DMS79 (cell line): ENCODE data around the gene SIPA1.

ENCODE experiments used
- DNase-seq: peaks from one replicate; lab custom pipeline; 2025; lab: John Stamatoyannopoulos, UW

SIPA1 gene, protein sequence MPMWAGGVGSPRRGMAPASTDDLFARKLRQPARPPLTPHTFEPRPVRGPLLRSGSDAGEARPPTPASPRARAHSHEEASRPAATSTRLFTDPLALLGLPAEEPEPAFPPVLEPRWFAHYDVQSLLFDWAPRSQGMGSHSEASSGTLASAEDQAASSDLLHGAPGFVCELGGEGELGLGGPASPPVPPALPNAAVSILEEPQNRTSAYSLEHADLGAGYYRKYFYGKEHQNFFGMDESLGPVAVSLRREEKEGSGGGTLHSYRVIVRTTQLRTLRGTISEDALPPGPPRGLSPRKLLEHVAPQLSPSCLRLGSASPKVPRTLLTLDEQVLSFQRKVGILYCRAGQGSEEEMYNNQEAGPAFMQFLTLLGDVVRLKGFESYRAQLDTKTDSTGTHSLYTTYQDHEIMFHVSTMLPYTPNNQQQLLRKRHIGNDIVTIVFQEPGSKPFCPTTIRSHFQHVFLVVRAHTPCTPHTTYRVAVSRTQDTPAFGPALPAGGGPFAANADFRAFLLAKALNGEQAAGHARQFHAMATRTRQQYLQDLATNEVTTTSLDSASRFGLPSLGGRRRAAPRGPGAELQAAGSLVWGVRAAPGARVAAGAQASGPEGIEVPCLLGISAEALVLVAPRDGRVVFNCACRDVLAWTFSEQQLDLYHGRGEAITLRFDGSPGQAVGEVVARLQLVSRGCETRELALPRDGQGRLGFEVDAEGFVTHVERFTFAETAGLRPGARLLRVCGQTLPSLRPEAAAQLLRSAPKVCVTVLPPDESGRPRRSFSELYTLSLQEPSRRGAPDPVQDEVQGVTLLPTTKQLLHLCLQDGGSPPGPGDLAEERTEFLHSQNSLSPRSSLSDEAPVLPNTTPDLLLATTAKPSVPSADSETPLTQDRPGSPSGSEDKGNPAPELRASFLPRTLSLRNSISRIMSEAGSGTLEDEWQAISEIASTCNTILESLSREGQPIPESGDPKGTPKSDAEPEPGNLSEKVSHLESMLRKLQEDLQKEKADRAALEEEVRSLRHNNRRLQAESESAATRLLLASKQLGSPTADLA

DNA sequence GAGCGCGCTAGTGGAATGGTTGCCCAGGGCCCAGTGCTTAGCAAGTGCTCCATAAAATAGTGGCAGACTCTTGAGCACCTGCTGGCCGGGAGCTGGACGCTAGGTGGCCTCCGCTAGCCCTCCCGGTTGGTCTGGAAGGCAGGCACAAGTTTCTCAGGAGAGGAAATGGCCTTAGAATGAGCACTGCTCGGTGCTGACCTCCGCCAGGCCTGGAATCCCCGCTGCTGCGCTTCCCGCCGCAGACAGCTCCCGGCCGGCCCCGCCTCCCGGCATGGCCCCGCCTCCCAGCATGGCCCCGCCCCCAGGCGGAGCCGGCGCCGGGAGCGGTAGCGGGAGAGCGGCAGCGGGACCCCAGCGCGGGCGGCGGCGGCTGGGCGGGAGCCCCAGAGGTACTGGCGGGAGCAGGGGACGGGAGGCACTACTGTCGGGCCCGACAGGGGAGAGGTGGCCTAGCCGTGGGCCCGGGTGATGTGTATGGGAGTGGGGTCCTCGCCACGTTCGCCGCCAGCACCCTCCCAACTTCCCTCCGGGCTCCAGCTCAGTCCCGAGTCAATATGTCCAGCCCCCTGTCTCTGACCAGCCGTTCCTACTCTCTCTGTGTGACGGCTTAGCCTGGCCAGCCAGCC, at the start of gene SIPA1:
TSS of gene SIPA1 (plus strand) at position 308 of the 626 bp plus-strand sequence. CDS start 2,821 bp downstream, outside the sequence.
- DNase-seq, result peak; percentile 26

DNA sequence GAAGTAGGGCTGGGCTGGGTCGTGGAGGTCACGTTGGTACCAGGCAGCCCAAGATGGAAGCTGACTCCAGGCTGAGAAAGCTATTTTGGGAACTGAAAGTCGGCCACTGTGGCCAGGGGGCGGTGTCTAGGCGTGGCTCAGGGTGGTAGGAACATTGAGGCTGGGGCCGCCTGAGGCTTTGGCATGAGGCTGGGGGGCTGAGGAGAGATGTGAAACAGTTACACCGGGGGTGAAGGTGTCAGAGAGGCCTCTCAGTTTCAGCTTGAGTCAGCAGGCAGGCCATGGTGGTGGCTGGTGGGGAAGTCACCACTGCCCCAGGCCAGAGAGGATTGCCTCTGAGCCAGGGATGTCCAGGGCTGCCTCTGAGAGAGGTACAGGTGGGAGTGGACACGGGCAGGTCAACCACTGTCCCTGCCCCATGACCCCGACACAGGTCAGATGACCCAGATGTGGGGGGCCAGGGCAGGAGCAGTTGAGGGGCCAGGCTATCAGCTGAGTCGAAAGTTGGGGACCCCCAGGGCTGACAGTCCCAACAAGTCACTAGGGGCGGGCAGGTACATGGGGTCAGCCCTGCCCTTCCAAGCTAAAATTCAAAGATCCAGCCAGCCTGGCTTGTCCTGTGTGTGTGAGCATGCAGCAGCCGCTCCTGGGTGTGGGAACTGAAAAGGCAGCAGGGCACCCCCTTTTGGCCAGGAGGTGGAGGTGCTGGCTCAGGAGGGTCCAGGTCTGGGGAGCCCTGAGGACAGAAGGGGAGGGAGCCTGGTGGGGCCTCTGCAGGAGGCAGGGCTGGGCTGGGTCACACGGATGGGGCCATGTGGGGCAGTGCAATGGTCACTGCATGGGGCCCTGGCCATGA, 49.5 kb upstream of the SIPA1 start:
- no peak for DNase-seq

DNA sequence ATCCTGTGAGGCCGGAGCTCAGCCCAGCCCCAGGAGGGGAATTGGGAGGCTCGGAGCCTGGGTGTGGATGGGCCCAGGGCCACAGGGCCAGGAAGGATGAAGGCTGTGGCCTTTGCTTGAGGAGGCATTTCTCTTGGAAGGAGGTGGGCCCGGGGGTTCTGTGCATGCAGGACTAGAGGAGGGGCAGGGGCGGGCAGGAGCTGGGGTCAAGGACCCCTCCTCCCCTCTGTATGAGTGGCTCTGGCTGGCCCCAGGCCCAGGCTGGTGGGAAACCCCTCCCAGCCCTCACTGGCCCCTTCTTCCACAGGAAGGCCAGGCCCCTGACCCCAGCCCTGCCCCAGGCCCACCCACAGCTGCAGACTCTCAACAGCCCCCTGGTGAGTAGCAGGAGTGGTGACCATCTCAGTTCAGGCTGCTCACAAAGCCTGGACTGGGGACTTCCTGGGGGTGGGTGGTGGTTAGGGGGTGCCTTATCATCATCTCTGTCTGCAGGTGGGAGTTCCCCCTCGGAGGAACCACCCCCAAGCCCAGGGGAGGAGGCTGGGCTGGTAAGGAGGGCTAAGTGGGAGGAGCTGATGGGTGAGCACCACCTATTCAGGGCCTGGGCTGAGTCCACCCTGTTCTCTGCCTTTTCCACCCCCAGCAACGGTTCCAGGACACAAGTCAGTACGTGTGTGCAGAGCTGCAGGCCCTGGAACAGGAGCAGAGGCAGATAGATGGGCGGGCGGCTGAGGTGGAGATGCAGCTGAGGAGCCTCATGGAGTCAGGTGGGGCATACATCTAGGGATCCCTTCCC, 48.3 kb upstream of the SIPA1 start:
- no peak for DNase-seq

DNA sequence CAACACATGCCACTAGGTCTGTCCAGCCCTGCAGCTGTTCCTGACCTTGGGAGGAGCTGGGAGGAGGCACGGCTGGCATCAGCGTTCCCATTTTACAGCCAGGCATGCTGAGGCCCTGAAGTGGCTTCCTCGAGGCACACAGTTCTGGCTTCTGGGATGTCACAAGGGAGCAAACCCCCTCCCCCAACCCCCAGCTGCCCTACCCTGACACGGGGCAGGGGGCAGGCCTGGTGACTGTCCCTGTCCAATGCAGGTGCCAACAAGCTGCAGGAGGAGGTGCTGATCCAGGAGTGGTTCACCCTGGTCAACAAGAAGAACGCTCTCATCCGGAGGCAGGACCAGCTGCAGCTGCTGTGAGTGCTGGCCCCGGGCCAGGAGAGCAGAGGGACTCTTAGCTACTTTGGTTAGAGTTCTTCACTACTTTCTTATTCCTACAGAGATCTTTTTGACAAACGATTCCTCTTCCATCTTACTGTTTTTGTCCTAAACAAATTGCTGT, 47.6 kb upstream of the SIPA1 start:
- peak; percentile 83 for DNase-seq

DNA sequence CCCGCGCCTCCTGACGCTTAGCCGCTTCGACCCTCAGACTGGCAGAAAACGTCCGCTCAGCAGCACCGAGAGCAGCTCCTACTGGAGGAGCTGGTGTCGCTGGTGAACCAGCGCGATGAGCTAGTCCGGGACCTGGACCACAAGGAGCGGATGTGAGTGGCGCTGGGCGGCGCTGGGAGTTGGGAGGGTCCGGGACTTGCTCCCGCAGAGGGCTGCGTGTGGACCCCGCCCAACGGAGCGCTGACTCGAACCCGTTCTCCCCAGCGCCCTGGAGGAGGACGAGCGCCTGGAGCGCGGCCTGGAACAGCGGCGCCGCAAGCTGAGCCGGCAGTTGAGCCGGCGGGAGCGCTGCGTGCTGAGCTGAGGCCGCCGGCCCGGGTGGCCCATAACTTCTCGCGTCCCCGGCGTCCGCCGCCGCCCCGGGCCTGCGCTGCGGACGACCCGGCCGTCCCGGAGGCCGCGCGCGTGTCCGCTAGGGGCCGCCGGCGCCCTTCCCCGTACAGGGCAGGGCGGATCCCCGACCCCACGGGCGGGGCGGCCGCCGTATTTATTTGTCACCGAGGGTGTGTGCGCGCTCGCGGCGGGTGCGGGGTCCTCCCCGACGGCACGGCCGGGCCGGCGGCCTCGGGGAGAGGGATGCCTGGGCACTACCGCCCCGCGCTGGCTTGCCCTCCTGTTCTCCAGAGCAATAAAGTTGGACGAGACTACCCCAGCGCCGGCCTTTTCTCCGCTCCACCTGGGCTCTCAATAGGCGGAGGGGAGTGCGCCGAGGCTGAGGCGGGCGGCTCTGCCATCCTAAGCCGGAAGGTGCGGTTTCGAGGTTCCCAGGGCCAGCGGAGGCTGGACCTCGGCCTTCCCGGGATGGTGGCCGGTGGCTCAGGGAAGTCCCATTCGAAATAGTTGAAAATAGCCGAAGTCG, 45.7 kb upstream of the SIPA1 start:
- DNase-seq, result no peak

DNA sequence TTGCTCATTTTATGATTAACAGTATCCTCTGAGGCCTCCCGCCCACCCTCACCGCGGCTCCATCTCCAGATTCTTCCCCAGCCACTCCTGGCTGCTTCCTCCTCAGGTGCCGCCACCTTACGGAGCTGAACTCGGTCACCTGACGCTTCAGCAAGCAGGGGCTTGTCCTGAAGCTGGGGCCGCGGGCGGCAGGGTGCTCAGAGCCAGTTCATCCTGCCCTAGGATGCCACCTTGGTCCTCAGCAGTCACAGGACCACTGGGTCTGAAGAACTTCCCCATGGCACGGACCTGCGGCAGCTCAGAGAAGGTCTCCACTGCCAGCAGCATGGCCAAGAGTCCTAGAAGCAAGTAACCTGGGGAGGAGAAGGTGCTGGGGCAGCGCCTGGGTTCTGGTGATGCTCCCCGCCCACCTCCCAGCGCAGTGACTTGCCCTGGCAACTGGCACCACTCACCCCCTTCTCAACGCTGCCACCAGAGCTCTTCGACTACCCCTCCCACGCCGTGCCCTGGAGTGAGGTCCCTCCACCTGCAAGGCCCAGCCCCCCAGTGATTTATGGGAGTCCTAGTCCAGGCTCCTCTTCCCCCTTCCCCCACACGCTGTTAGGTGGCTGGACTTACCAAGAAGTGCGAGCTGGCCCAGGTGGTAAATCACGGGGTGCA, 44.9 kb upstream of the SIPA1 start:
- peak; percentile 75 for DNase-seq

DNA sequence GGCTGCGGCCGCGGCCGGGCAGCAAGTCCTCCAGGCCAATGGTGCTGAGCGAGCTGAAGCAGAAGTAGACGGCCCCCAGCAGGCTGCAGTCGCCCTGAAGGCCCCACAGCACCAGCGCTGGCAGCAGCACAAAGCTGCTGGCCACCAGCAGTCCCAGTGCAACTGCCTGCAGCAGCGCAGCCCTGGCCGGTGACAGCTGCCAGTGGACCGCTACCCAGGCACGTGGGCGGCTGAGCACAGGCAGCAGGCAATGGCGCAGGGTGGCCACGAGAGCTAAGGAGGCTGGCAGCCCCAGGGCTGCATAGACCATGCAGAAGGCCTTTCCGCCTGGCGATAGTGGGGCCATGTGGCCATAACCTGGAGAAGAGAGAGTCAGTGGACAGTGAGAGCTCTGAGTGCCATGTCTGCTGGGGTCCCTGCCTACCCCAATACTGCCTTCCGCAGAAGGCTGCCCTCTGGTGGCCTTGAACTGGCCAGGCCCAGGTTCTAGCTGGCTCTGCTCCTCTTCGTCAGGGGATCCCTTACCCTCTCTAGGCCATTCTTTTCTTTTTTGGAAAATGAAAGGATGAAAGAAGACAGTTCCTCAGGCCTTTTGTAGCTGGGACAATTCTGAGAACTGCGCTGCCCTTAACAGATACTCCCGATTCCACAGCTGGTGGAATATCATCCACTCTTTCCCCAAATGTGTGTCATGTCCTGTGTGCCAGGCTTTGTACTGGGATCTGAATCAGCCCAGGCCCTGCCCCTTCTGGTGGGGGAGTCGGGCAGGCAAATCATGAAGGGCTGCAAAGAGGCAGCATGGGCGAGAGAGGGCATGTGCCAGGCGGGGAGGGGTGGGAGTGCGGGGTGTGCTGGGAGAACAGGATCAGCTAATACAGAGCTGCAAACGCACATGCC, 44.1 kb upstream of the SIPA1 start:
- no peak for DNase-seq

DNA sequence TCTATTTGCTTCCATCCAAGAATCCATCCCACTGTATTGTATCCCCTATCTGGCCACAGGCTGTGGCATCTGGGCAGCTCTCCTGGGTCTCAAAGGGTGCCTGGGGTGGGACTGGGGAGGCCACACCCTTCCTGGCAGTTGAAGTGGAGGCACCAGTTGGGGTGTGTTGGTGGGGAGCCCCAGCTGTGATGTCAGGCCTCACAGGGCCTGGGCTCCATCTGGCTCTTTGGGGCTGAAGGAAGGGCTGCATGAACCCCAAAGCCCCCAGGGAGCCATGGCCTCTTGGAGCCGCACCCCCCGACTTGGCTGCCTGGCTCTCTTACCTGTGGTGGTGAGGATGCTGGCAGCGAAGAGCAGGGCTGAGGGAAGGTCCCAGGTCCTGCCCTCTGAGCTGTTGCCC, 42.8 kb upstream of the SIPA1 start:
- no peak for DNase-seq

DNA sequence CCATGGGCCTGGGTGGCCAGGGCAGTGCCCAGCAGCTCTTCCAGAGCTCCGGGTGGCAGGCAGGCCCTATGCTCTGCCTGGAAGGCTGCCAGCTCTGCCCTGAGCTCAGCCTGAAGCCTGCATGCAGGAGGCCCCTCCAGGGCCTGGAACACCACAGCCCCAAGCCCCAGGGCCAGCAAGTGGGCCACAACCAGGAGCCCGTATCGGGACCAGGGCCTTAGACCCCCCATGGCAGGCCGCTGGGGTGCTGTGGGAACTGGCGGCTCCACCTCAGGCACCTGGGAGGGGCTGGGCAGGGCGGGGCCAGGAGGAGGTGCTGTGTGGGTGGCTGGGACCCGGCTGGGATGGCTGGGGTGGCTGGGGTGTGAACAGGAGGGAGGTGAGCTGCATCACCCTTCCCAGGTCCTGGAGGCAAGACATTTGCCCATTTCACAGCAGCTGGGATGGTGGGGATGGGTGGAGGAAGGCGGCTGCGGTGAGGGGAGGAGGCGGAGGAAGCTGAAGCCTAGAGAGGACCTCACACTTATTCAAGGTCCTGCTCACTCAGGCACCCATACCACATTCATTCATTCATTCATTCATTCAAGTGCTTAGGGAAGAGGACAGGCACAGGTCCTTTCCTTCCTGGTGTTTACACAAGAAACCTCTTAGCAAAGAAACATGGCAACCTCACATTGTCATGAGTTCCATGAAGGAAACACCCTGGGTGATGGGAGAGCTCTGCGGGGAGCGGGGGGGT, 42.2 kb upstream of the SIPA1 start, which contains the start of gene KCNK7:
TSS of gene KCNK7 (minus strand) at position 258 of the 739 bp plus-strand sequence. CDS start at position 230, 28 bp downstream.
- no peak for DNase-seq

DNA sequence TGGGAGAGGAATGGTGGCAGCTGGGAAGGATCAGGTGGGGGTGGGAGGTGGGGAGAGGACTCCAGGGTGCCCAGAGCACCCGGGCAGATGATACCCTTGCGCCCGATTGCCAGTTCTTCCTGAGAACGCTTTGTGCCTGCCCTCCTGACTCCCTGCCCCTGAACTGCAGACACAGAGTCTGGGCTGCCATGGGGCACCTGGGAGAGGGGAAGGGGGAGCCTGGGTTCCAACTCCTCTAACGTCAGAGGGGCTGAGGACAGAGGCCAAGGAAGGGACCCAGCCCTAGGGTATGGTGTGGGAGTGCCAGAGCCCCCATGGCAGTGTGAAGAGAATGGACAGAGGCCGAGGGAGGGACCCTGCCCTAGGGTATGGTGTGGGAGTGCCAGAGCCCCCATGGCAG, 41.4 kb upstream of the SIPA1 start:
- DNase-seq, result no peak

DNA sequence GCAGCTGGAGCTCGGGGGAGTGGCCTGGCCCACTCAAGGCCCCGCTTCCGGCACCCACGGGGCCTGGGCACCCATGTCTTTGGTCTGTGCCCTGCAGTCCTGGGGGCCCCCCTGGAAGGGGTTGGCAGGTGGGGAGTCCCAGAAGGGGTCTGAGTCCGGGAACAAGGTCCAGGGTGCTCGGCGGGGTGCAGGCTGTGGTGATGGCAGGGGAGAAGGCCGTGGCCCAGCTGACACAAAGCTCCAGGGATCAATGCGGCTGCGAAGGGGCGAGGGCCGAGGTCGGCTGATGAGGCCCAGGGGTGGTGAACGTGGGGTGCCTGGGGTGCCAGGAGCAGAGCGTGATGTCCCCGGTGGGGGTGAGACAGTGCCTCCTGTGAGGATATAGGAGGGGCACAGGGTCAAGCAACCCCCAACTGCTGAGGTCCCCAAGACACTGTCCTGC, 39.6 kb upstream of the SIPA1 start:
- DNase-seq, result no peak

DNA sequence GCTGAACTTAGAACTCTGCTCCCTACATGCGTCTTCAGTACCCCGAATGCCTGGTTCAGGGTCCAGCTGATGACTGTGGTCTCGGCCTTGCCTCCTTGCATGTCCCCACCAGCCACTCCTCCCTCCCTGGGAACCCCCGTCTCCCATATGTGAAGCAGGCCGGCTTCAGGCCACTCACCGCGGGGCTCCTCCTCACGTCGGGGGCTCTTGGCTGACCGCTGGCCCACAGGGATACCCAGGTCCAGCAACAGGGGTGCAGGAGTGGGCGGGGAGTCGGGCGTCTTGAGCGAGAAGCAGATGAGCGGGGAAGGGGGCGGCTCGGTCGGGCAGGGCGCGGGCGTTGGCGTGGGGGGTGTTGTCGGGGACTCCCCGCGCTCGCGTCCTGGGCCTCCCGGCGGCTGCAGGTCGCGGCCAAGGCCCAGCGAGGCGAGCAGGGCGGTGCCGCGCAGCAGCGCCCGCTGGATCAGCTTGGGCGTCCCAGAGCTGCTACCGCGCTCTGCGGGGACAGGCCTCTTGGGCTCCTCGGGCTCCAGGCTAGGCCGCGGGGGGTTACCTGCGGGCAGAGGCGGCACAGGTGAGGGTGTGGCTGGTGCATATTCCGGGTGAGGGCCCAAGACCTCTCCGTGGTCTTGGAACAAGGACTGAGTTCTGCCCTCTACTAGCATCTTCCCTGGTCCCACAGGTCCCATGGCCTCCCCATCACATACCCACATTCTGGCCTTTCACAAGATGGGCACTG, 38.5 kb upstream of the SIPA1 start:
- DNase-seq, result no peak

DNA sequence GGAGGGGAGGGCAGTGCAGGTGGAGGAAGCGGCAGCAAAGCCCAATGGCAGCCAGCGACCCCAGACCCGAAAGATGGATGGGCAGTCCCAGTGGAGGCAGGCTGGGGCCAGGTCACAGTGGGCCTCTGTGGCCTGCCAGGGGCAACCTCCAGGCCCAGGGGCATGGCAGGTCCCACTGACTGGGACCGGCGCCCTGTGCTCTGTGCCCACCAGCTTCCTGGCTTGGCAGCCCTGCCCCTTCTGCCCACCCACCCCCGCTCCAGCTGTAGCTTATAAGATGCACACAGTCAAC, 38.0 kb upstream of the SIPA1 start:
- no peak for DNase-seq

DNA sequence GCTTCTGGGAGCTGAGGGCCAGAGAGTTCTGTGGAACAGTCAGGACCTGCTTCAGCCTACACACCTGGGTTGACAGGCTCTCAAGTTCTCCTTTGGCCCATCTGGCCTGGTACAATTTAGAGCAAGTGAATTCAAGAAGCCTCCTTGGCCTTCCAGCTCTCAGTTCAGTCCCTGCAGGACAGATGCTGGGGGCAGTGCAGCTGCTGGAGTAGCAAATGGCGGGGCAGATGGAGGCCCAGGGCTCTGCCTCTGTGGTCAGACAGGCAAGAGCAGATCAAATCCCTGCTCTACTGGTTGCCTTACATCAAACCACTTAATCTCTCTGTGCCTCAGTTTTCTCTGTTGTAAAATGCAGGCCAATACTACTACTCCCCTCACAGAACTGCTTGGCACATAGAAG, 33.6 kb upstream of the SIPA1 start:
- DNase-seq, result no peak

DNA sequence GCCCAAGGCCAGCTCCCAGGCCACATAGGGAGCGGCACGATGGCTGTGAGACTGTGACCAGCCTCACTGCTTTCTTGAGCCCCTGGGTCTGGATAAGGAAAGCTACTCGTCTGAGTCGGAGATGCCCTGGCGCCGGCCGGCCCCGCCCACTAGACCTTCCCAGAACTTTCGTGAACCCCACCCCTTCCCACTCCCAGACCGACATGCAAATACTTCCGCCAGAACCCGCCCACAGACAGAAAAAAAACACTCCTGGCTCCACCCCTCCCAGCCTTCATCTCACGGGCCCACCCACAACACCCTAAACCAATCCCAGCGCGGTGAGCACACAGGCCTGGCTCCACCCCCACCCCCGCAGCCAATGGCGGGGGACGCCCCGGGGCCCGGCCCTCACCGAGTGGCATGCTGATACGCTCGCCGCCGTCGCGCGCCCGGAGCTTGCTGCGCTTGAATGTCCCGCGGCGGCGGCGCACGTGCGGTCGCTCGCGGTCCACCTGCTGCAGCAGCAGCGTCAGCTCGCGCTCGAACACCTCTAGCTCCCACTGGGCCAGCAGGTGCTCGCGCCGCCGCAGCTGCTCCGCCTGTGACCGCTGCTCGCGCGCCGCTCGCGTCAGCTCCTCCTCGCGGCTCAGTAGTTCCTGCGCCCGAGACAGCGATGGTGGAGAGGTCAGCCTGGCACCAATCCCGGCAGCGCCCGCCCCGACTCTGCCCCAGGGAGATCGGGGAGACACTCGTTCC, 30.9 kb upstream of the SIPA1 start:
- no peak for DNase-seq
